Thyroid gland (tissue), 4 donors: Measurements from ENCODE around the gene RAB14. TPM values are rescaled to one million over a fixed set of nuclear protein-coding genes. Genes with fewer than 3 reads are reported as not detected.
A peak's percentile ranks its signal among the peaks of the same experiment; 100 is the strongest.

Source experiments
- DNase-seq, 2 donors: peaks; one replicate each; pipeline ENCODE4 v3.0.0-alpha.2; 2019
- H3K27ac ChIP-seq, 3 donors: fragments of 200-600 bp; sonication (generic); 1 replicate in 2 of 3; 2 replicates in 1 of 3; pipeline ENCODE4 v1.5.1; 2016 to 2019; ENCODE audit warnings: mild to moderate bottlenecking in 1 of 3, moderate library complexity in 1 of 3
- H3K27me3 ChIP-seq: fragments of 200-600 bp; sonication (generic); one replicate; pipeline ENCODE4 v1.5.1; 2019
- H3K36me3 ChIP-seq, 2 donors: fragments of 200-600 bp; sonication (generic); one replicate each; pipeline ENCODE4 v1.5.1; 2016 to 2019
- H3K4me1 ChIP-seq, 2 donors: fragments of 200-600 bp; sonication (generic); one replicate each; pipeline ENCODE4 v1.5.1; 2017 to 2019
- H3K4me3 ChIP-seq, 3 donors: fragments of 200-600 bp; sonication (generic); replicated peaks in 1 of 3; 1 replicate in 2 of 3; 2 replicates in 1 of 3; pipeline ENCODE4 v1.5.1; 2016; ENCODE audit warnings: mild to moderate bottlenecking in 1 of 3
- H3K9me3 ChIP-seq: fragments of 200-600 bp; sonication (generic); one replicate; pipeline ENCODE4 v1.5.1; 2017
- CTCF ChIP-seq, 6 experiments: fragments of 200-600 bp in 3 of 6; fragments of 450-650 bp in 3 of 6; sonication (generic) in 3 of 6; IDR thresholded peaks; one replicate each; pipeline ENCODE4 v1.5.1; 2016 to 2019; ENCODE audit warnings: antibody characterized with exemption in 6 of 6, mild to moderate bottlenecking in 2 of 6, inconsistent platforms in 1 of 6, moderate library complexity in 1 of 6
- POLR2A ChIP-seq, 2 donors: fragments of 450-650 bp; IDR thresholded peaks; one replicate each; pipeline ENCODE4 v1.6.1; 2017; ENCODE audit warnings: antibody characterized with exemption in 2 of 2, mild to moderate bottlenecking in 2 of 2, moderate library complexity in 1 of 2
- WGBS, 2 donors: methylation state at CpG; one replicate each; pipeline ENCODE4 v1.1.5; 2017; 5-methylcytosine and 5-hydroxymethylcytosine counted together
- intact Hi-C: fragments of 100-400 bp; cut with DNase I; formaldehyde crosslinking; loops from one replicate; pipeline ENCODE4 v1.15.1; 2023
- total RNA-seq, 4 donors: library from RNA; depleted of rRNA; stranded (reverse); fragments of >200 nt; gene quantifications; one replicate each; pipeline ENCODE4 v1.2.3, GENCODE V29; 2016

The RAB14 gene
- total RNA-seq, 4 donors from 2014 or later, result 44.6 to 55.8 (median 49.1) TPM

- TF ChIP-seq CTCF (IDR thresholded peaks at IDR 0.05) (no peak), POLR2A (IDR thresholded peaks at IDR 0.05) (no peak)
- no peaks in the 10 kb centered on the region for H3K36me3 ChIP-seq
- DNase-seq, result no peak
- H3K4me1 ChIP-seq, result no peaks in the 10 kb centered on the region
- WGBS, 2 donors, result 91% methylated on average over 5 of the region's 5 CpGs
- H3K27me3 ChIP-seq, result no peaks in the 10 kb centered on the region
- H3K4me3 ChIP-seq, result no peak overlapping the region
- H3K27ac ChIP-seq, result no peak overlapping the region
- no peaks in the 10 kb centered on the region for H3K9me3 ChIP-seq
- intact Hi-C loops, result no loop called here
Measured at GRCh38 chr9:121230256-121230655, 28.6 kb upstream of the RAB14 start.

- Histone ChIP-seq H3K4me1 (no peaks in the 10 kb centered on the region), H3K27ac (no peak overlapping the region), H3K9me3 (no peaks in the 10 kb centered on the region), H3K27me3 (no peaks in the 10 kb centered on the region), H3K36me3 (no peaks in the 10 kb centered on the region), H3K4me3 (no peak overlapping the region)
- DNase-seq, result no peak
- intact Hi-C loops, result no loop called here
- TF ChIP-seq POLR2A (IDR thresholded peaks at IDR 0.05) (no peak), CTCF (IDR thresholded peaks at IDR 0.05) (no peak)
- WGBS, 2 donors, result 80 to 82% methylated on average over 4 of the region's 4 CpGs
Measured at GRCh38 chr9:121227862-121228261, 26.2 kb upstream of the RAB14 start.

- no peak for DNase-seq
- H3K9me3 ChIP-seq, result no peaks in the 10 kb centered on the region
- H3K27me3 ChIP-seq, result no peaks in the 10 kb centered on the region
- no peak overlapping the region for H3K27ac ChIP-seq
- H3K4me3 ChIP-seq, result no peak overlapping the region
- TF ChIP-seq POLR2A (IDR thresholded peaks at IDR 0.05), result no peak
- no peak for TF ChIP-seq CTCF (IDR thresholded peaks at IDR 0.05)
- H3K4me1 ChIP-seq, result no peaks in the 10 kb centered on the region
- intact Hi-C loops, result no loop called here
- H3K36me3 ChIP-seq, result no peaks in the 10 kb centered on the region
- WGBS, 2 donors, result 75 to 84% methylated on average over 2 of the region's 2 CpGs
Measured at GRCh38 chr9:121226175-121226574, 24.5 kb upstream of the RAB14 start.

- TF ChIP-seq POLR2A (IDR thresholded peaks at IDR 0.05) (no peak), CTCF (IDR thresholded peaks at IDR 0.05) (no peak)
- WGBS, 2 donors, result 81 to 82% methylated on average over 5 of the region's 5 CpGs
- H3K4me1 ChIP-seq, result no peaks in the 10 kb centered on the region
- no peak overlapping the region for H3K27ac ChIP-seq
- H3K4me3 ChIP-seq, result no peak overlapping the region
- intact Hi-C loops, result no loop called here
- no peaks in the 10 kb centered on the region for H3K9me3 ChIP-seq
- H3K27me3 ChIP-seq, result no peaks in the 10 kb centered on the region
- no peaks in the 10 kb centered on the region for H3K36me3 ChIP-seq
- DNase-seq, result no peak
Measured at GRCh38 chr9:121225240-121225639, 23.6 kb upstream of the RAB14 start.

GRCh38 chr9:121222524-121223171 is 21.0 kb upstream of the RAB14 start:
- WGBS, 2 donors, result 61 to 65% methylated on average over 12 of the region's 12 CpGs
- intact Hi-C loops, result no loop called here
- DNase-seq, result no peak
- H3K36me3 ChIP-seq, result no peaks in the 10 kb centered on the region
- H3K4me1 ChIP-seq, result no peaks in the 10 kb centered on the region
- H3K27me3 ChIP-seq, result no peaks in the 10 kb centered on the region
- TF ChIP-seq POLR2A (IDR thresholded peaks at IDR 0.05) (no peak), CTCF (IDR thresholded peaks at IDR 0.05) (peak; percentile 42 to 66 (median 56))
- no peak overlapping the region for H3K27ac ChIP-seq
- no peak overlapping the region for H3K4me3 ChIP-seq
- H3K9me3 ChIP-seq, result no peaks in the 10 kb centered on the region
